Measurements from ENCODE around the gene KCNAB1.
"Not testable (repeated sequence)": the region's sequence is repeated elsewhere in the genome, so short reads cannot be mapped to it uniquely, and the experiment has no call there.

The KCNAB1 gene

DNA sequence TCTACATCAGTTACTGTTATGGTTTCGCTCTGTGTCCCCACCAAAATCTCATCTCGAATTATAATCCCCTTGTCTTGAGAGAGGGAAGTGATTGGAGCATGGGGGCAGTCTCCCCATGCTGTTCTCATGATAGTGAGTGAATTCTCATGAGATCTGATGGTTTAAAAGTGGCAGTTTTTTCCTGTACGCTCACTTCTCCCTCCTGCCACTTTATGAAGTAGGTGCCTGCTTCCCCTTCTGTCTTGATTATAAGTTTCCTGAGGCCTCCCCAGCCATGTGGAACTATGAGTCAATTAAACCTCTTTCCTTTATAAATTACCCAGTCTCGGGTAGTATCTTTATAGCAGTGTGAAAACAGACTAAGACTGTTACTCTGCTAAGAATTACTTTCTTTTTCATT is 449.5 kb downstream of the KCNAB1 start:
- not testable (repeated sequence) for DNase-seq (ENCODE audit: low read depth in 2 of 2)

DNA sequence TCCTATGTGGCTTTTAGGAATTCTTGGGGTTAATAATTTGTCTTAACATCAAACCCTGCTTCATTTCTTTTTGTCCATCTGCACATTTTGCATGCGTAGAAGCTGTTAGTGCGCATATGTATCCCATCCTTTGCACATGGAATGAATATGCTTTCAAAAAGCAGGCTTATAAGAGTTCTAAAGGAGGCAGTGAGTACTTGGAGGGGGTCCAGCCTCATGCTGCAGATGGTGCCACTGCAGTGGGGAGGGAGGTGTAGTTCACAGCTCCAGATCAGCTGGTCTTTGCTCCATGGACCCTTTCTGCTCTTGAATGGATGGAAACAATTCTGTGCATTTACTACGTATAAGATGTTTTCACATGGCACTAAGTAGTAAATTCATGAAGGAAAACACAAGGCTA is 455.3 kb downstream of the KCNAB1 start:
- DNase-seq (ENCODE audit: low read depth in 2 of 2), result no peak

DNA sequence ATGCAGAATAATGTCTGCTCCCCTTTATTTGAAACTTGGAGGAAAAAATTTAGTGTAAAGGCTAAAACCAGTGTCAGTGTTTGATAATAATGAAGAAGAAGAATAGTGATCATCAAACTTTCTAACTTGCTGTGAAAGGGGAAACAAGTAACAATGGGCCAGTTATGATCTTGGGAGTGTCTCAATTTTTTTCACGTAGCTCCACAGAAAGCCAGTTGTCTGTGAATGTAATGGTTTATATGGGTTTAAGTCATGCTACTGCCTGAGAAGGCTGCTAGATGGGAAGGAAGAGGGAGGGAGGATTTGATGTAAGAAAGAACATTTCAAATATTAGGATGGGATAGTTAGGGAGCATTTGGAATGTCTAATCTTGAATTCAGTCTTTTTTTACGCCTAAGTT is 455.7 kb downstream of the KCNAB1 start:
- no peak for DNase-seq (ENCODE audit: low read depth in 2 of 2)

DNA sequence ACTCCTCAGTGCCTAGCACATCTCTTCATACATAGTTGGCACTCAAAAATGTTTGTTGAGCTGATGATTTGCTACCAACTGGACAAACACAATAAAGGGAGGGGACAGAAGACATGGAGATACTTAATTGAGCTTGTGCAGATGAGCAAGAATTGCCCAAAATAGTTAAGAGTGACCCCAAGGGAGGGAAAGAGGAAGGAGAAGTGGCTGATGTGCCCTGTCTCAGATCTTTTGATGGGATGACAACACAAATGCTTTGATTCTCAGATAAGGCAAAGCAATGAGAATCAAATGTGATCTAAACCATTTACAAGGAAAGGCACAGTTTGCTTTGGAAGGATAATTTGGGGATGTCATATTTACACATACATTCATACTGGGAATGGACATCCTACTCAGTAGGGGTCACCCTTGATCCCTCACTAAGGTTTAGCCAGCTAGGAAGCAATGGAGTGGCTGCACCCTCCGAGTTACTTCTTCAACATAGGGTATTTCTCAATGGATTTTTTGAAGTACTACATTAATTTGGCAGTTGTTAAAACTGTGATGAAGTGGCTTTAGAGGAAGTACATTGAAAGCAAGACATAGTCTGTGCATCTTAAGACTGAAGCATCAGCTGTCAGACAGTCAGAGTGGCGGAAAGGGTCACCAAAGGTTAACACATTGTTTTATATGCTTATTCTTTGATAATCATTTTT is 456.4 kb downstream of the KCNAB1 start:
- DNase-seq (ENCODE audit: low read depth in 2 of 2), result no peak

DNA sequence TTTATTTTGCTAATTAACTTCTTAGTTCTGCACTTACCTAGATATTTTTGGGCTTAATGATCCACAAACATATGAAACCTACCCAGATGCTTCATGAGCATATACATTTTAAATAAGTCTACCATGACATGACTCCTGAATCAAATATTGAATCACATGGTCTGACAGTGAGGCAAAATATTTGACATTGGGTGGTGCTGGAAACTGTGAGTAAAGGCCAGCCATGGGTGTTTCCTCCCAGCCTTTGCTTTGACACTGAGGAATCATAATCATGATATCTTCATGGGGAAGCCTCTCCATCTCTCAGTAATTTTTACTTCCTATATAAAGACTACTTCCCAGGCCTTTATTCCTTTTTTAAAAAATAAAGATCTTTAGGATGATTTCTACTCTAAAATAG is 457.4 kb downstream of the KCNAB1 start:
- no peak for DNase-seq (ENCODE audit: low read depth in 2 of 2)

DNA sequence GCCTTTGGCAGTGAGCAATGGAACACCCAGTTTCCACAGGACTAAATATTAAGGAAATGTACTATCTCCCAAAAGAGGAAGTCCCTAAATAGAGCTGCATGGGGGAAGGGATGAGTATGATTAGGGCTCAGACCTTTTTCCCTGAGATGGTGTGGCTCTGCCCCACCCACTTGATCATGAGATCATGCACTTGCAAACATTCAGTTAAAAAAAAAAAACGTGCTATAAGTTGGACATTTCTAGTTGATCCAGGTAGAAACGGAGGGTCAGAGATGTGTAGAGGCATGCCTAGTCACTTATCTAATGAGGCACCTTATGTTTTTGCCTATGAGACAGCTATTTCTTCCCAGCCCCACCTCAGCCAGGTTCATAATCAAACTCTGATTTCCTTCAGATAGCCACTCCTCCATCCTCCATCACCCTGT is 459.1 kb downstream of the KCNAB1 start:
- no peak for DNase-seq (ENCODE audit: low read depth in 2 of 2)

DNA sequence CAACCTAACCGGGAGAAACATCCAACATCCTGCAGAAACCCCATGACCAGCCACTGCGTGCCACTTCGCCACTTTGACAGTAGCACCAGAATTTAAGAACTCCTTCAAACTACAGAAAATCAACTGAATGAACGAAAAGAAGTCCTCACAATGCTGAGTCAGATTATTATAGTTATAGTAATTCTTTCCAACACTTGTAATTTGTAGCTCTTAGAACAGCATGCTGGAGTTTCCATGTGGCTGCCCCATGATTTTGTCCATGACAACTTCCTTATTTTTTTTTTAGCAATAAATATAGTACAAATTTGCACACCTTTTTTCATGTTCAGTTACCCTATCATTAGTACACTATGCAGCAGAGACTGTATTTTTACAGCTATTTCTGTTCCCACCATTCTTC is 460.7 kb downstream of the KCNAB1 start:
- DNase-seq (ENCODE audit: low read depth in 2 of 2), result no peak

DNA sequence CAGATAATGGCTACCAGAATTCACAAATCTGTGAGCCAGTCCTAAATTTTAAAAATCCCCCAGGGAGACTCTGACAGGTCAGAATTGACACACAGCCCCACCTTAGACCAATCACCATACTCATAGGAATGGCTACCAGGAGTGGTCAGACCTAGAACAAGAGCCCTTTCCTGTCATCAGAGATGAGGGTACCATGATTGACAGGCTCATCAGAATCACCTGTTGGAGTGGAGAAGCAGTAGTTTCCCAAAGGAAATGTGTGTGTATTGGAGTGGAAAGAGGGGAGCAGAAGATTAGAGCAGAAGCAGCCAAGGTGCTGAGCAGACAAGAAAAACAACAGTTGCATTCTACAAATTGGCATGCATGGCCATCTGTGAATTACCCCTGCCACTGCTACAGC is 461.6 kb downstream of the KCNAB1 start:
- no peak for DNase-seq (ENCODE audit: low read depth in 2 of 2)

DNA sequence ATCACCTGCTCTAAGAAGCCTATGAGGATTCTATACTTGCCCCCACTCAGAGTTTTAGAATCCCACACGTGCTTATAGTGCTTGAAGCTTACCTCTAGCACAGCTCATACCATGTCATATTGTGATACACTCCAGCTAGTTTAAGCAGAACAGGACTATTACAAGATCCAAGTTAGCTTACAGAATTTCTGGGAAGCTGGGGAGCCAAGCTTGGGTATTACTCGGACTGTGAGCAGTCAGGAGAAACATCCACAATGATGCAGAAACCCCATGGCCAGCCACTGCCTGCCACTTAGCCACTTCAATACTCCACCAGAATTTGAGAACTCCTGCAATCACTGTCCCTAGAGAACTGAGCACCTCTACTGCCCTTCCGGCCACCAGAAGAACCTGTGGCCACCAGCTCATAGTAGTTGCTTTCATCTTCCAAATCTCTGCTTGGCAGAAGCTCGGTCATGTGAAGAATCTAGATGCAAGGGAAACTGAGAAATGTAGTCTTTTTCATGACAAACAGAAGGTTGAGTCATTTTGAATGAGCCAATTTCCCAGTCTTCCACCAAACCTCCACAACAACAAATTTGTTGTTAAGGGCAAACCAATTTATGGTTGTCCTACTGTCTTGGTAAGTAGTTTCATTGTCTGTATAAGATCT is 462.3 kb downstream of the KCNAB1 start:
- no peak for DNase-seq (ENCODE audit: low read depth in 2 of 2)

DNA sequence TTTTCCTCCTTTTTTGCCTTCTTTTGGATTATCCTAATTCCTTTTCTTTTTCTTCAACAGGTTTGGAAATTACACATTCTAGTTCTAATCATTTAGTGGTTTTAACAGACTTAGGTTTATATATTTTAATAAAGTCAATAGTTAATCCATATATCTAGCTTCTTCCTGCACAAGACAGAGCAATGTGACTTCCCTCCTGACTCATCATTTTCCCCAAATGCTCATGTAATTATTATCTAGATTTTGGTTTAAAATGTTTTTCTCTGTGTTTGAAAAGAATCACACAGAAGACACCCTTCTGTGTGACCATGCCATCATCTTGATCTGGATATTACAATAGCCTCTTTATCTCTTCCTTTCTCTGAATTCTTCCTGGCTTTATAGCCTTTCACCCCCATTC is 463.1 kb downstream of the KCNAB1 start:
- no peak for DNase-seq (ENCODE audit: low read depth in 2 of 2)

DNA sequence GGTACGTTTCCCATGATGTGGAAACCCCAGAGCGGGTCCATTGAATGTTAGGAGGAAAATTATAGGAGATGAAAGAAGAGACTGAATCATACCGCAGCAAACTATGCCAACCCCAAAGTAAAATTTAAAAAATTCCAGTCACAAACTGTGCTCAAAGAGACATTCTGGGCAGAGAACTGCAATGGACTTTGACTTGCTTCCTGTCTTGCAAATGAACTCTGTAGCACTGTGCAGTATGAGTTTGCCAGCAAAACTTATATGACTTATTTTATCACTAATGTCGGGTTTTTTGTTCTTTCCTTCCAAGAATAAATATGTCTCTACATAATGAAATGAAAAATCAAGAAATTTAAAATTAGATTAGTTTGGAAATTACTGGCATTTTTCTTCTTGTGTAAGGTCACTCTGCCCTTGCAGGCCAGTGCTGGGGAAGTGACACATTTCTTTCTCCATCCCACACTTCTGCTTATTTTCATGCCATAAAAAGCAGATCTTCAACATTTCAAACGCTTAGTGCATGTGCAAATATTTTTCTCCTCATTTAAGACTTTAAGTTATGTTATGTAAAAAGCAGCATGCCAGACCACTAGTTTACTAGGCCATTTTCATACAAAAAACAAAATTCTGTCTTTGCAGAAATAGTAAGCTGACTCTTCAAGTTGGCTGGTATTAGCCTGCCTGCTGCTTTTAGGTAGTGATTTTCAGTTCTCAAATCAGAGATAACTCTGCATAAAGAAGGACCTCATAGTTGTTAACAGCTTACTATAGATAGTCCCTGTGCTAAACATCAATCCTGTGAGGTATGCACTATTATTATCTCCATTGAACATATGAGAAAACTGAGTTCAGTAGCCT is 466.8 kb downstream of the KCNAB1 start:
- DNase-seq (ENCODE audit: low read depth in 2 of 2), result no peak

DNA sequence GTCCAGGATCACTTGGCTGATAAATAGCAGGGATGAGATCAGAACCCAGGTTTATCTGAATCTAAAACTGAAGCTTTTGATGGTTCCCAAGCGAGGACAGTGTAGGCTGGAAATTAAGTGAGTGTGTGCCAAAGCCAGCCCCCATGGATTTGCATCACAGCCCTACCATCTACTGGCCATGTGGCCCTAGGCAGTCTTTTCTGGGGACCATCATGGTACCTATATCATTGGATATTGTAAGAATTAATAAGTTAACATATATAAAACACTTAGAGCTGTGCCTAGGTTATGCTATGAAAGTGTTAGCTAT is 467.3 kb downstream of the KCNAB1 start:
- DNase-seq (ENCODE audit: low read depth in 2 of 2), result no peak
